Measurements from ENCODE around the gene VAMP4.
"Not testable (repeated sequence)": the region's sequence is repeated elsewhere in the genome, so short reads cannot be mapped to it uniquely, and the experiment has no call there.

VAMP4 gene

DNA sequence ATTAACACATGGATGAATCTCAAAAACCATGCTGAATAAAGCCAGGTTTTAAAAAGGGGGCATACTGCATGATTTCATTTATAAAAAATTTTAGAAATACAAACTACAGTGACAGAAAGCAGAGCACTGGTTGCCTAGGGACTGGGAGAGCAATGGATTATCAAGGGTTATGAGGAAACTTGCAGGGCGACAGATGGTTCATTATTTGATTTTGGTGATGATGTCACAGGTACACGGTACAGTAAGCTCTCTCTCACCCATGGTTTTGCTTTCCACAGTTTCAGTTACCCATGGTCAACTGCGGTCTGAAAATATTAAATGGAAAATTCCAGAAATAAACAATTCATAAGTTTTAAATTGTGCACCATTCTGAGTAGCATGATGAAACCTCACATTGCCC is 14.1 kb downstream of the VAMP4 start:
- TF ChIP-seq TCF4 (CRISPR knock-in tag; IDR thresholded peaks at IDR 0.05; ENCODE audit: borderline replicate concordance) (no peak), ZFP3 (CRISPR knock-in tag; IDR thresholded peaks at IDR 0.05) (no peak), ZNF70 (CRISPR knock-in tag; IDR thresholded peaks at IDR 0.05) (no peak), ZNF8 (CRISPR knock-in tag; IDR thresholded peaks at IDR 0.05) (no peak), BACH2 (CRISPR knock-in tag; IDR thresholded peaks at IDR 0.05; ENCODE audit: borderline replicate concordance) (no peak)
- ATAC-seq = no peak

DNA sequence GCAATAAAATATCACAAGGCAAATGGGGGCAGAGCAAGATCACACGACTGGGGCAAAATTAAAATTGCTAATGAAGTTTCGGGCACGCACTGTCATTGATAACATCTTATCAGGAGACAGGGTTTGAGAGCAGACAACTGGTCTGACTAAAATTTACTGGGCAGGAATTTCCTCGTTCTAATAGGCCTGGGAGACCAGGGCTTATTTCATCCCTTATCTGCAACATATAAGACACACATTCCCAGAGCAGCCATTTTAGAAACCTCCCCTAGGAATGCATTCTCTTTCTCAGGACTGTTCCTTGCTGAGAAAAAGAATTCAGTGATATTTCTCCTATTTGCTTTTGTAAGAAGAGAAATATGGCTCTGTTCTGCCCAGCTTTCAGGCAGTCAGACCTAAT is 18.7 kb downstream of the VAMP4 start:
- ATAC-seq = not testable (repeated sequence)

DNA sequence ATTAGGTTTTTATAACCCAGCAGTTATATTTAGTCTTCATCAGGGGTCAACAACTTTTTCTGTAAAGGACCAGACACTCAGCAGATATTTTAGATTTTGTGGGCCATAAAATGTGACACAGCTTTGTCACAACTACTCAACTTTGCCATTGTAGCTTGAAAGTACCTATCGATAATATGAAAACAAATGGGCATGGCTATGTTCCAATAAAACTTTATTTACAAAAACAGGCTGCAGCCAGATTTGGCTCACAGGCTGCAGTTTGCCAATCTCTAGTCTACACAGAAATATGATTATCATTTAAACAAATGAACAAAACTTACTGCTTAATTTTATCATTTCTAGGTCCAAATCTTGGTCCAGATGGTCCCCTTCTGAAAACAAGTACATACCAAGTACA is 23.0 kb downstream of the VAMP4 start:
- no peak for ATAC-seq

DNA sequence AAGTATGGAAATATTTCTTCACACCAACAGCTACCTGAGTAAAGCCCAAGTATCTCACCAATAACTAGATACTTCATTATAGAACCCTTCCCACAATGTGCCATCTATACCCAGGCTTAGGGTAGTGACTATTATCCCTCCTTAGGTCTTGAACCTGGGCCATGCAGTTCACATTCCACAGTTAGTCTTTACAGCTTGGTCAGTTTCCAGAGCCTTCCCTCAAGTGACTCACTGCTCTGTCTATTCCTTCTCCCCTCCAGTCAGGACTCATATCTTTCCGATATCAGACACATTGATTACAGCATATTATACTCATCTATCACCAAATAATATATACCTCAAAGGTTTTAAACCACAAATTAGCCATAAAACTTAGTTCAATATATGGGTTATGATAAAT is 23.6 kb downstream of the VAMP4 start:
- ATAC-seq = no peak
- no peak for TF ChIP-seq CSDC2 (CRISPR knock-in tag; IDR thresholded peaks at IDR 0.05)
- TF ChIP-seq, protein P1, sequence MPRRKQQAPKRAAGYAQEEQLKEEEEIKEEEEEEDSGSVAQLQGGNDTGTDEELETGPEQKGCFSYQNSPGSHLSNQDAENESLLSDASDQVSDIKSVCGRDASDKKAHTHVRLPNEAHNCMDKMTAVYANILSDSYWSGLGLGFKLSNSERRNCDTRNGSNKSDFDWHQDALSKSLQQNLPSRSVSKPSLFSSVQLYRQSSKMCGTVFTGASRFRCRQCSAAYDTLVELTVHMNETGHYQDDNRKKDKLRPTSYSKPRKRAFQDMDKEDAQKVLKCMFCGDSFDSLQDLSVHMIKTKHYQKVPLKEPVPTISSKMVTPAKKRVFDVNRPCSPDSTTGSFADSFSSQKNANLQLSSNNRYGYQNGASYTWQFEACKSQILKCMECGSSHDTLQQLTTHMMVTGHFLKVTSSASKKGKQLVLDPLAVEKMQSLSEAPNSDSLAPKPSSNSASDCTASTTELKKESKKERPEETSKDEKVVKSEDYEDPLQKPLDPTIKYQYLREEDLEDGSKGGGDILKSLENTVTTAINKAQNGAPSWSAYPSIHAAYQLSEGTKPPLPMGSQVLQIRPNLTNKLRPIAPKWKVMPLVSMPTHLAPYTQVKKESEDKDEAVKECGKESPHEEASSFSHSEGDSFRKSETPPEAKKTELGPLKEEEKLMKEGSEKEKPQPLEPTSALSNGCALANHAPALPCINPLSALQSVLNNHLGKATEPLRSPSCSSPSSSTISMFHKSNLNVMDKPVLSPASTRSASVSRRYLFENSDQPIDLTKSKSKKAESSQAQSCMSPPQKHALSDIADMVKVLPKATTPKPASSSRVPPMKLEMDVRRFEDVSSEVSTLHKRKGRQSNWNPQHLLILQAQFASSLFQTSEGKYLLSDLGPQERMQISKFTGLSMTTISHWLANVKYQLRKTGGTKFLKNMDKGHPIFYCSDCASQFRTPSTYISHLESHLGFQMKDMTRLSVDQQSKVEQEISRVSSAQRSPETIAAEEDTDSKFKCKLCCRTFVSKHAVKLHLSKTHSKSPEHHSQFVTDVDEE (CRISPR knock-in tag; IDR thresholded peaks at IDR 0.05) = no peak
- TF ChIP-seq ARNTL (CRISPR knock-in tag; IDR thresholded peaks at IDR 0.05; ENCODE audit: borderline replicate concordance, low read depth) = no peak
- no peak for TF ChIP-seq ZNF8 (CRISPR knock-in tag; IDR thresholded peaks at IDR 0.05)
- TF ChIP-seq ZC3H10 (CRISPR knock-in tag; IDR thresholded peaks at IDR 0.05) = no peak
- no peak for TF ChIP-seq BACH2 (CRISPR knock-in tag; IDR thresholded peaks at IDR 0.05; ENCODE audit: borderline replicate concordance)
- TF ChIP-seq, protein P2, sequence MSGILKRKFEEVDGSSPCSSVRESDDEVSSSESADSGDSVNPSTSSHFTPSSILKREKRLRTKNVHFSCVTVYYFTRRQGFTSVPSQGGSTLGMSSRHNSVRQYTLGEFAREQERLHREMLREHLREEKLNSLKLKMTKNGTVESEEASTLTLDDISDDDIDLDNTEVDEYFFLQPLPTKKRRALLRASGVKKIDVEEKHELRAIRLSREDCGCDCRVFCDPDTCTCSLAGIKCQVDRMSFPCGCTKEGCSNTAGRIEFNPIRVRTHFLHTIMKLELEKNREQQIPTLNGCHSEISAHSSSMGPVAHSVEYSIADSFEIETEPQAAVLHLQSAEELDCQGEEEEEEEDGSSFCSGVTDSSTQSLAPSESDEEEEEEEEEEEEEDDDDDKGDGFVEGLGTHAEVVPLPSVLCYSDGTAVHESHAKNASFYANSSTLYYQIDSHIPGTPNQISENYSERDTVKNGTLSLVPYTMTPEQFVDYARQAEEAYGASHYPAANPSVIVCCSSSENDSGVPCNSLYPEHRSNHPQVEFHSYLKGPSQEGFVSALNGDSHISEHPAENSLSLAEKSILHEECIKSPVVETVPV (CRISPR knock-in tag; IDR thresholded peaks at IDR 0.05) = no peak
- no peak for TF ChIP-seq ZNF565 (CRISPR knock-in tag; conservative IDR thresholded peaks at IDR 0.05; ENCODE audit: low read depth)
- TF ChIP-seq ZNF70 (CRISPR knock-in tag; IDR thresholded peaks at IDR 0.05) = no peak
- TF ChIP-seq, protein P3, sequence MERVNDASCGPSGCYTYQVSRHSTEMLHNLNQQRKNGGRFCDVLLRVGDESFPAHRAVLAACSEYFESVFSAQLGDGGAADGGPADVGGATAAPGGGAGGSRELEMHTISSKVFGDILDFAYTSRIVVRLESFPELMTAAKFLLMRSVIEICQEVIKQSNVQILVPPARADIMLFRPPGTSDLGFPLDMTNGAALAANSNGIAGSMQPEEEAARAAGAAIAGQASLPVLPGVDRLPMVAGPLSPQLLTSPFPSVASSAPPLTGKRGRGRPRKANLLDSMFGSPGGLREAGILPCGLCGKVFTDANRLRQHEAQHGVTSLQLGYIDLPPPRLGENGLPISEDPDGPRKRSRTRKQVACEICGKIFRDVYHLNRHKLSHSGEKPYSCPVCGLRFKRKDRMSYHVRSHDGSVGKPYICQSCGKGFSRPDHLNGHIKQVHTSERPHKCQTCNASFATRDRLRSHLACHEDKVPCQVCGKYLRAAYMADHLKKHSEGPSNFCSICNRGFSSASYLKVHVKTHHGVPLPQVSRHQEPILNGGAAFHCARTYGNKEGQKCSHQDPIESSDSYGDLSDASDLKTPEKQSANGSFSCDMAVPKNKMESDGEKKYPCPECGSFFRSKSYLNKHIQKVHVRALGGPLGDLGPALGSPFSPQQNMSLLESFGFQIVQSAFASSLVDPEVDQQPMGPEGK (CRISPR knock-in tag; IDR thresholded peaks at IDR 0.05; ENCODE audit: borderline replicate concordance) = no peak
- no peak for TF ChIP-seq TOX (CRISPR knock-in tag; IDR thresholded peaks at IDR 0.05; ENCODE audit: borderline replicate concordance)
- TF ChIP-seq RARB (CRISPR knock-in tag; IDR thresholded peaks at IDR 0.05) = no peak
- TF ChIP-seq ESRRG (CRISPR knock-in tag; IDR thresholded peaks at IDR 0.05) = no peak
- no peak for TF ChIP-seq PPARA (CRISPR knock-in tag; IDR thresholded peaks at IDR 0.05; ENCODE audit: borderline replicate concordance)

More for the DNA sequence above, 23.0 kb downstream of the VAMP4 start:
- TF ChIP-seq ZNF70 (CRISPR knock-in tag; IDR thresholded peaks at IDR 0.05) (no peak), ZC3H10 (CRISPR knock-in tag; IDR thresholded peaks at IDR 0.05) (no peak), ESRRG (CRISPR knock-in tag; IDR thresholded peaks at IDR 0.05) (no peak)

DNA sequence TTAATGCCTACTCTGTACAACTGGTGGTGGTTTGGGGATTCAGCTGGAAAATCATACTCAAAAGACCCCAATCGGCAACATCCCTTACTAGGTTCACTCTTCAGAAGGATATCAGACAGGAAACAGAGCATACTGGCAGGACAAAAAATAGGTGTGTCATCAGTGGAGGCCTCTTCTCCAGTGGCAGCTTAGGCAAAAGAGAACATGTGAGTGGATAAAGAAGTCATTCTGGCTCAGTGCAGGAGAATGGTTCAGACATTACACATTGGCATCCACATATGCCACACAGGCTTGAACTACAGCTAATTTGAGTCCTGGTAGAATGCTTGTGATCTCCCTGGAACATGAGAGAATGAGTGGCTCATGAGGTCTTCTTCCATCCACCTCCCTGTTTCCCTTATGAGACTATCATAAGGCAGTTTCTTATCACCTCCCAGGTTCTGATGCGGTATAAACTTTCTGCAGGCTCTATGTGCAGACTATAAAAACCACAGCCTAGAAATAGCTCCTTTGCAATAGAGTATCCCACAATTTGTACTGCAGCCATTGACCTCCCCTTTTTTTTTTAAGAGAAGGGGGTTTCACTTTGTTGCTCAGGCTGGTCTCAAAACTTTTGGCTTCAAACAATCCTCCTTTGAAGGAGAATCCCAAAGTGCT is 24.7 kb downstream of the VAMP4 start:
- ATAC-seq = no peak; the same call in 2 of the 3 replicates
- TF ChIP-seq TOX (CRISPR knock-in tag; IDR thresholded peaks at IDR 0.05; ENCODE audit: borderline replicate concordance) = no peak
- TF ChIP-seq TCF4 (CRISPR knock-in tag; IDR thresholded peaks at IDR 0.05; ENCODE audit: borderline replicate concordance) = no peak
- TF ChIP-seq, protein P3 (CRISPR knock-in tag; IDR thresholded peaks at IDR 0.05; ENCODE audit: borderline replicate concordance) = no peak
- TF ChIP-seq ZFP30 (CRISPR knock-in tag; IDR thresholded peaks at IDR 0.05) = no peak
- TF ChIP-seq ESRRG (CRISPR knock-in tag; IDR thresholded peaks at IDR 0.05) = no peak
- TF ChIP-seq, protein P4, sequence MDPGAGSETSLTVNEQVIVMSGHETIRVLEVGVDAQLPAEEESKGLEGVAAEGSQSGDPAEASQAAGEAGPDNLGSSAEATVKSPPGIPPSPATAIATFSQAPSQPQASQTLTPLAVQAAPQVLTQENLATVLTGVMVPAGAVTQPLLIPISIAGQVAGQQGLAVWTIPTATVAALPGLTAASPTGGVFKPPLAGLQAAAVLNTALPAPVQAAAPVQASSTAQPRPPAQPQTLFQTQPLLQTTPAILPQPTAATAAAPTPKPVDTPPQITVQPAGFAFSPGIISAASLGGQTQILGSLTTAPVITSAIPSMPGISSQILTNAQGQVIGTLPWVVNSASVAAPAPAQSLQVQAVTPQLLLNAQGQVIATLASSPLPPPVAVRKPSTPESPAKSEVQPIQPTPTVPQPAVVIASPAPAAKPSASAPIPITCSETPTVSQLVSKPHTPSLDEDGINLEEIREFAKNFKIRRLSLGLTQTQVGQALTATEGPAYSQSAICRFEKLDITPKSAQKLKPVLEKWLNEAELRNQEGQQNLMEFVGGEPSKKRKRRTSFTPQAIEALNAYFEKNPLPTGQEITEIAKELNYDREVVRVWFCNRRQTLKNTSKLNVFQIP (CRISPR knock-in tag; IDR thresholded peaks at IDR 0.05; ENCODE audit: borderline replicate concordance, low read depth) = no peak
- TF ChIP-seq ZNF70 (CRISPR knock-in tag; IDR thresholded peaks at IDR 0.05) = no peak
- no peak for TF ChIP-seq PPARA (CRISPR knock-in tag; IDR thresholded peaks at IDR 0.05; ENCODE audit: borderline replicate concordance)
- no peak for TF ChIP-seq GLIS3 (CRISPR knock-in tag; IDR thresholded peaks at IDR 0.05)
- no peak for TF ChIP-seq SNAI2 (CRISPR knock-in tag; IDR thresholded peaks at IDR 0.05)
- TF ChIP-seq ZNF8 (CRISPR knock-in tag; IDR thresholded peaks at IDR 0.05) = no peak
- TF ChIP-seq, protein P1 (CRISPR knock-in tag; IDR thresholded peaks at IDR 0.05) = no peak
